Activated naive CD4-positive, alpha-beta T cell treated with anti-CD3 and anti-CD28 coated beads for 36 hours (primary cell): ENCODE results near the gene RPL31. TPM values are rescaled to one million over a fixed set of nuclear protein-coding genes. Genes with fewer than 3 reads are reported as not detected.

Experiments
- CTCF ChIA-PET: fragments of 350-600 bp; sonication (Branson Sonifier 250); formaldehyde crosslinking; loops from one replicate; lab custom pipeline; 2021; ENCODE audit warnings: antibody characterized with exemption; lab: Charles Lee
- DNase-seq: peaks from one replicate; pipeline ENCODE4 v3.0.0-alpha.2; 2020
- H3K27ac Mint-ChIP-seq: one replicate; pipeline ENCODE4 v1.8.0; 2021; ENCODE audit warnings: mild to moderate bottlenecking, mixed read lengths
- H3K27me3 Mint-ChIP-seq: one replicate; pipeline ENCODE4 v1.8.0; 2021; ENCODE audit warnings: low read depth, mixed read lengths
- H3K36me3 Mint-ChIP-seq: one replicate; pipeline ENCODE4 v1.8.0; 2021; ENCODE audit warnings: low read depth, mixed read lengths
- H3K4me1 Mint-ChIP-seq: one replicate; pipeline ENCODE4 v1.8.0; 2021; ENCODE audit warnings: low read depth, mixed read lengths
- H3K4me3 Mint-ChIP-seq: one replicate; pipeline ENCODE4 v1.8.0; 2021; ENCODE audit warnings: mild to moderate bottlenecking, moderate library complexity, mixed read lengths
- H3K9me3 Mint-ChIP-seq: one replicate; pipeline ENCODE4 v1.8.0; 2021; ENCODE audit warnings: mixed read lengths
- intact Hi-C: fragments of 100-400 bp; cut with micrococcal nuclease; formaldehyde crosslinking; loops from one replicate; pipeline ENCODE4 v1.15.1; 2023
- total RNA-seq, 2 experiments: library from RNA; stranded (reverse); gene quantifications; one replicate each; pipeline ENCODE4 v1.2.3, GENCODE V29; 2021

RPL31 gene
- total RNA-seq, 2 experiments from 2014 or later, result 2,225 to 2,255 TPM

- peaks cover 21% of the 10 kb centered on the region for H3K36me3 Mint-ChIP-seq
- no peak overlapping the region for H3K27ac Mint-ChIP-seq
- CTCF ChIA-PET, result no interaction called here
- H3K27me3 Mint-ChIP-seq, result no peaks in the 10 kb centered on the region
- DNase-seq, result no peak
- H3K9me3 Mint-ChIP-seq, result no peaks in the 10 kb centered on the region
- H3K4me3 Mint-ChIP-seq, result no peak overlapping the region
- no peaks in the 10 kb centered on the region for H3K4me1 Mint-ChIP-seq
- intact Hi-C loops, result no loop called here
Measured at GRCh38 chr2:101018934-101019333, 16.8 kb downstream of the RPL31 start.

GRCh38 chr2:101022221-101022620, 20.1 kb downstream of the RPL31 start:
- no peaks in the 10 kb centered on the region for H3K9me3 Mint-ChIP-seq
- H3K36me3 Mint-ChIP-seq, result peaks cover 11% of the 10 kb centered on the region
- H3K4me1 Mint-ChIP-seq, result no peaks in the 10 kb centered on the region
- no peak overlapping the region for H3K27ac Mint-ChIP-seq
- no peak for DNase-seq
- no peak overlapping the region for H3K4me3 Mint-ChIP-seq
- intact Hi-C loops, result no loop called here
- CTCF ChIA-PET, result interaction anchor here (1.0 to 1.6 kb wide), 3 partner anchors 9 to 14 kb away, joined by 3 to 5 read pairs (median 3); no protein-coding TSS in a partner anchor
- no peaks in the 10 kb centered on the region for H3K27me3 Mint-ChIP-seq

GRCh38 chr2:101023327-101024107, 21.4 kb downstream of the RPL31 start:
- CTCF ChIA-PET, result interaction anchor here (1.2 to 1.6 kb wide), 2 partner anchors 11 to 13 kb away, joined by 3 to 5 read pairs; no protein-coding TSS in a partner anchor
- Mint-ChIP-seq H3K36me3 (peaks cover 11% of the 10 kb centered on the region), H3K9me3 (no peaks in the 10 kb centered on the region), H3K4me1 (no peaks in the 10 kb centered on the region), H3K27ac (no peak overlapping the region), H3K27me3 (no peaks in the 10 kb centered on the region), H3K4me3 (no peak overlapping the region)
- DNase-seq, result no peak
- intact Hi-C loops, result no loop called here

- Mint-ChIP-seq H3K27ac (no peak overlapping the region), H3K4me1 (no peaks in the 10 kb centered on the region), H3K27me3 (no peaks in the 10 kb centered on the region), H3K36me3 (peaks cover 7% of the 10 kb centered on the region), H3K9me3 (no peaks in the 10 kb centered on the region), H3K4me3 (no peak overlapping the region)
- intact Hi-C loops, result no loop called here
- CTCF ChIA-PET, result interaction anchor here (0.8 to 1.2 kb wide), 2 partner anchors 64 to 206 kb away, joined by 3 read pairs; no protein-coding TSS in a partner anchor
- no peak for DNase-seq
Measured at GRCh38 chr2:101025561-101025960, 23.5 kb downstream of the RPL31 start.

GRCh38 chr2:101026253-101026701, 24.2 kb downstream of the RPL31 start:
- Mint-ChIP-seq H3K4me1 (no peaks in the 10 kb centered on the region), H3K36me3 (peaks cover 7% of the 10 kb centered on the region), H3K27ac (no peak overlapping the region), H3K9me3 (no peaks in the 10 kb centered on the region), H3K27me3 (no peaks in the 10 kb centered on the region), H3K4me3 (no peak overlapping the region)
- no peak for DNase-seq
- intact Hi-C loops, result no loop called here
- CTCF ChIA-PET, result interaction anchor here (1.5 to 2.5 kb wide), 2 partner anchors 11 to 179 kb away, joined by 5 to 10 read pairs; no protein-coding TSS in a partner anchor

- Mint-ChIP-seq H3K36me3 (peaks cover 6% of the 10 kb centered on the region), H3K27ac (no peak overlapping the region), H3K4me3 (no peak overlapping the region), H3K9me3 (no peaks in the 10 kb centered on the region), H3K4me1 (no peaks in the 10 kb centered on the region), H3K27me3 (no peaks in the 10 kb centered on the region)
- no peak for DNase-seq
- intact Hi-C loops, result no loop called here
- CTCF ChIA-PET, result interaction anchor here (0.5 to 2.5 kb wide), 3 partner anchors 10 to 308 kb away, joined by 3 to 10 read pairs (median 5); no protein-coding TSS in a partner anchor
Measured at GRCh38 chr2:101026923-101027469, 24.9 kb downstream of the RPL31 start.

GRCh38 chr2:101027852-101028251, 25.8 kb downstream of the RPL31 start:
- CTCF ChIA-PET, result interaction anchor here (0.5 to 2.5 kb wide), 4 partner anchors 9 to 307 kb away, joined by 3 to 10 read pairs (median 7); no protein-coding TSS in a partner anchor
- peaks cover 4% of the 10 kb centered on the region for H3K36me3 Mint-ChIP-seq
- no peak overlapping the region for H3K27ac Mint-ChIP-seq
- intact Hi-C loops, result no loop called here
- H3K4me1 Mint-ChIP-seq, result no peaks in the 10 kb centered on the region
- H3K4me3 Mint-ChIP-seq, result no peak overlapping the region
- H3K9me3 Mint-ChIP-seq, result no peaks in the 10 kb centered on the region
- H3K27me3 Mint-ChIP-seq, result no peaks in the 10 kb centered on the region
- DNase-seq, result no peak

- no peak for DNase-seq
- no peaks in the 10 kb centered on the region for H3K36me3 Mint-ChIP-seq
- no peak overlapping the region for H3K4me3 Mint-ChIP-seq
- H3K27ac Mint-ChIP-seq, result no peak overlapping the region
- H3K4me1 Mint-ChIP-seq, result no peaks in the 10 kb centered on the region
- CTCF ChIA-PET, result interaction anchor here (0.9 to 1.9 kb wide), 4 partner anchors 19 to 174 kb away, joined by 3 to 5 read pairs (median 4); no protein-coding TSS in a partner anchor
- no peaks in the 10 kb centered on the region for H3K27me3 Mint-ChIP-seq
- intact Hi-C loops, result no loop called here
- no peaks in the 10 kb centered on the region for H3K9me3 Mint-ChIP-seq
Measured at GRCh38 chr2:101030866-101031554, 28.9 kb downstream of the RPL31 start.

GRCh38 chr2:101032084-101032776, 30.1 kb downstream of the RPL31 start:
- no peak overlapping the region for H3K4me3 Mint-ChIP-seq
- no peaks in the 10 kb centered on the region for H3K27me3 Mint-ChIP-seq
- intact Hi-C loops, result no loop called here
- no peaks in the 10 kb centered on the region for H3K4me1 Mint-ChIP-seq
- H3K36me3 Mint-ChIP-seq, result no peaks in the 10 kb centered on the region
- no peak overlapping the region for H3K27ac Mint-ChIP-seq
- CTCF ChIA-PET, result interaction anchor here (0.6 to 1.9 kb wide), 5 partner anchors 9 to 212 kb away, joined by 3 to 5 read pairs (median 3); no protein-coding TSS in a partner anchor
- H3K9me3 Mint-ChIP-seq, result no peaks in the 10 kb centered on the region
- DNase-seq, result no peak

- Mint-ChIP-seq H3K27ac (no peak overlapping the region), H3K27me3 (no peaks in the 10 kb centered on the region), H3K4me3 (no peak overlapping the region), H3K36me3 (no peaks in the 10 kb centered on the region), H3K9me3 (no peaks in the 10 kb centered on the region), H3K4me1 (no peaks in the 10 kb centered on the region)
- no peak for DNase-seq
- CTCF ChIA-PET, result interaction anchor here (0.6 to 4.1 kb wide), 21 partner anchors 9 to 442 kb away, joined by 3 to 52 read pairs (median 4); no protein-coding TSS in a partner anchor
- intact Hi-C loops, result no loop called here
Measured at GRCh38 chr2:101036562-101036961, 34.5 kb downstream of the RPL31 start.

- Mint-ChIP-seq H3K27ac (no peak overlapping the region), H3K27me3 (no peaks in the 10 kb centered on the region), H3K4me3 (no peak overlapping the region), H3K9me3 (no peaks in the 10 kb centered on the region), H3K36me3 (no peaks in the 10 kb centered on the region), H3K4me1 (no peaks in the 10 kb centered on the region)
- no peak for DNase-seq
- CTCF ChIA-PET, result interaction anchor here (0.6 to 4.1 kb wide), 20 partner anchors 9 to 327 kb away, joined by 3 to 52 read pairs (median 4); no protein-coding TSS in a partner anchor
- intact Hi-C loops, result no loop called here
Measured at GRCh38 chr2:101037161-101037755, 35.2 kb downstream of the RPL31 start.
